HG03558 (cell line): Measurements from ENCODE around the gene TFEB.

Experiments used
- ATAC-seq: cut with Tn5 transposase; IDR thresholded peaks from one replicate; pipeline ENCODE4 v1.9.1; 2021; ENCODE audit warnings: moderate number of reproducible peaks; ENCODE audit not compliant: unreplicated experiment; ENCODE audit errors: extremely low read depth

The TFEB gene

DNA sequence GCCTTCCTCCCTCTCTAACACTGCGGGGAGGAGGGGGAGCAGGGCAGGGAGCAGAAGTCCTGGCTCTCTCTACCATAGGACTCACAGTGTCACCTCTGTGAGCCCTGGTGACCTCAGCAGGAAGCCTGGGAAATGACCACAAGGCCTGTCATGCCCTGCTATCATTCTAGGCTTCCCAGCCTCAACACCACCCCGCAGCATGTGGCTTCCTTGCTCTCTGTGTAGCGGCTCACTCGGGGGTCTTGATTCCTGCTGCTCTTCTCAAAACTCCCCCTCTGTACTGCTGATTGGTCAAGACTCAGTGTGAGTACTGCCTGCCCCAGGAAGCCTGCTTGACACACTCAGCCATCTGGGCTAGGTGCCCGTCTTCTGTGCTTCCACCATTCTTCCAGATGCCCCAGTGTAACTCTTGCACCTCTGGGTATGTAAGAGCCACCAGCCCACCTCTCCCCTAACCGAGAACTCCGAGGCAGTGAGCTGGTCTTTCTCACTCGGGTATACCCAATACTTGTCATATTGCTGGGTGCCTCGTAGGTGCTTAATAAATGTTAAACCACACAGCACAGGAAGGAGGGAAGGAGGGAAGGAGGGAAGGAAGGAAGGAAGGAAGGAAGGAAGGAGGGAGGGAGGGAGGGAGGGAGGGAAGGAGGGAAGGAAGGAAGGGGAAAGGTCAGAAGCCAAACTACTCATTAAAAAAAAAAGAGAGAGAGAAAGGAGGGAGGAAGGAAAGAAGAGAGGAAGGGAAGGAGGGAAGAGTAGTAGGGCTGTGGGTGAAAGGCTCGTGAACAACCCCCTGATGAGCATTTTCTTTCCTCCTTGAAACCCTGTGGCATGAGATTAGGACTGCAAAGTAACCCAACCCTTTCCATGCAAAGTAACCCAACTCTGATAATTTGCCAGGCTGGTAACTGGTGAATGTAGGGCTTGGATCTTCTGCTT is 92.2 kb downstream of the TFEB start:
- ATAC-seq, result no peak

DNA sequence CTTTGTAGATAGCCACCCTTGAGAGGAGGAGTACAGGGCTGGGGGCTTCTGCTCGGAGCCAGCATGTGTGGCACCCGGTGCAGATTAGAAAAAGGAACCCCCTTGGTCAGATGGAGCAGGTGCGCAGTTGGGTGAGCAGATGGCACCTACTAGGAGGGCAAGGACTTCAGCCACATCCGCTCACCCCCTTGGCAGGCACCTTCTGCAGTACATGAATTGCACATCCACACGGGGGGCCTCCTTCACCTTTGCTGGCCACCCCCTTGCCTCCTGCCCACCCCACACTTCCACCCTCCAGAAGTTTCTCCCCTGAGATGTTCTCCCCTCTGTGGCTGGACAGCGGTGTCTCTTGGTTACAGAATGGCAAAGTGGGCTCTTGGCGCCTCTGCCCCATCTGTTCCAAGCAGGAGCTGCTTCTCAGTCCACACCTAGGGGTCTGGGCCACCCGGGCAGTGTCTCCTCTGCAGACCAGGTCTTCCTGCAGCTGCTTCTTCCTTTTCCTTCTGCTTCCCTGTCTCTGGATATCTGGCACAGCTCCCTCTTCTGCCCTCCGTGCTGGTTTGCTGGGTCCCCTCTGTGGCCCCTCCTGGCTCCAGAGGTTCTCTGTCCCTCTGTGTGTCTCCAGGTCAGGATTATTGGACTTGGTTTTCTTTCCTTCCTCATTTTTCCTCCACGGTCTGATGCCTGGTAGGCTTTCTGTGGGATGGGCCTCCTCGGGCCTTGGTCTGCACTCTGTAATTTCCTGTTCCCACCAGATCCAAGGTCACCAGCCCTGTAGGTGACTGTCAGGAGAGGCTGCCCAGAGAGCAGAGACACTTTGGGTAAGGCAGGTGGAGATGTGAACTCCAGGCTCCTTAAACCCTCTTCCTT is 93.1 kb downstream of the TFEB start:
- no peak for ATAC-seq

- ATAC-seq, result no peak
Measured at GRCh38 chr6:41641352-41641925, 94.0 kb downstream of the TFEB start.

GRCh38 chr6:41640426-41640825 is 95.0 kb downstream of the TFEB start:
- no peak for ATAC-seq

DNA sequence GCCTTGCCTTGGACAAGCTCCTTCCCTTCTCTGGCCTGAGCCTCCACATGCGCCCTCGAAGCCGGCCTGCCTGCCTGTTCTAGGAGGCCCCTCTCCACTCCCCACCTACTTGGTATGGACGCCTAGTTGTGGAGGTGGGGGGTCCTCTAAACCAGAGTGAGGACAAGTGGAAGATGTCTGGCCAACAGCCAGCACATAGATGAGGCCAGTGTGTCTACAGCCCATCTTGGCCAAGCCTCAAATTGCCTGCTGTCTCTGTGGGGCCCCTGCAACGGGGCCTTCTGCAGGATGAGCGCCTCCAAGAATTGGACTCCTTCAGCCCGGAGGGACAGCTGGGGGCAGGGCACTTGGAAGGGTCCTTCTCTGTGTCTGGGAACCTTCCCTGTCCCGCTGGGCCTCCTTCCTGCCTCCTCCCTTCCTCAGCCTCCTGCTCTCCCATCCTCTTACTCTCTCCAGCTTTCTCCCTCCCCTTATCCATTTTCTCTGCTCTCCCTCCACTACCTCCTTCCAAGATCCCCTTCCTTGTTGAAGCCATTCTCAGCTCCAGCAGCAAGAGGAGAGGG is 95.5 kb downstream of the TFEB start:
- ATAC-seq, result no peak

DNA sequence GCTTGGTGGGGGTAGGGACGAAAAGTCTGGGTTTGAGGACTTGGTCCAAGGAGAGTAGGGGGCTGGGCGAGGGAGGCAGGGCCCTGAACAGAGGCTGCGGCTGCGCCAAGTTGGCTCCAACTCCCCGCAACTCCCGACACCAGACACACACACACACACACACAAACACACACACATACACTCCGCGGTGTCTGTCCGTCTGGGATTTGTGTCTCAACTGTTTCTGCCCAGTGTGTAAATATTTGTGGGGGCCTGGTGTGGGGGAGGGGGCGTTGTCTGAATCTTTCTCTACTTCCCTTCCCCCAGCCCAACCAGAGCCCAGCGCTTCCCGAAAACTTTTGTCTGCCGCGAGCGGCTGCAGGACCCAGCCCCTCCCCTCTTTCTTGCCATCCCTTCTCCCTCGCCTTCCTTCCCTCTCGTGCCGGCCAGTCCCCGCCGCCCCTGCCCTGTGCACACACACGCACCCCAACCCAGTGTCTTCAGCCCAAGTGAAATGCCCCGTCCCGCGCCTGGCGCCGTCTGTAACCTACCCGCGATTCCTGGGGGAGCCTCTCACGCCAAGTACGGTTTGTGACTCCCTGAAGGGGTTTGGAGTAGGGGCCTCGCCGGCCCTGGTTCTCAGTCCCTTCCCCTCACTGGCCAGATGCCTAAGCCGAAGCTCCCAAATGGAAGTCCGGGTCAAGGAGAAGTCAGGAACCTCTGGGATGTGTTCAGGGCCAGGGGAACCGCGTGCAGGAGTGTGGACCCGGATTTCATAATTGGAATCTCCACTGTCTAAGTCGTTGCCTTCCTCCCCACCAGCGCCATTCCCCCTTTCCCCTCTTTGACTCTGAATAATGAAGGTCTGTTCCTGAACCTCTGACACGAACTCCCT is 96.2 kb downstream of the TFEB start:
- no peak for ATAC-seq

- no peak for ATAC-seq
Measured at GRCh38 chr6:41638002-41638934, 97.1 kb downstream of the TFEB start, which contains the start of gene MDFI. TSS of gene MDFI (plus strand) at chr6:41638468. CDS start at chr6:41638750, 282 bp downstream.

GRCh38 chr6:41637194-41638001 is 98.0 kb downstream of the TFEB start:
- no peak for ATAC-seq

DNA sequence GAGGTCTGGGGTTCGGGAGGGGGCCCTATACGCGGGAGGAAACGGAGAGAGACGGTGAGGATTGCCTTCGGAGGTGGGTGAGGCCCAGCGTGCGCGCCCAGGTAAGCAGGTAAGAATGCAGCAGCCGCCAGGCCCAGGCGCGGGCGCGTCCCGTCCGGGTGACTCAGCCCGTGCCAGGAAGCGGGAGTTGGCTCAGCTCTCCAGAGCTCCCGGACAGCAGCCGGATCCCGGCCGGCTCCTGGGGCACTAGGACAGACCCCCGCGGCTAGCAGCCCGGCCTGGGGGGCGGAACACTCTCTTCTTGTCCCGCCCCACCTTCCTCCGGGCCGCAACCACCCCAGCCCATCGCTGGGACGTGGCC is 98.6 kb downstream of the TFEB start:
- ATAC-seq, result no peak

GRCh38 chr6:41635365-41635764 is 100.0 kb downstream of the TFEB start:
- ATAC-seq, result no peak

GRCh38 chr6:41634657-41635056 is 100.8 kb downstream of the TFEB start:
- no peak for ATAC-seq
